ENCODE results near the gene PCYT2. TPM values are rescaled to one million over a fixed set of nuclear protein-coding genes. Genes with fewer than 3 reads are reported as not detected.

Gene PCYT2
- total and polyA plus RNA-seq, 8 donors = 9.0 to 35.3 (median 17.7) TPM

- no peak for FAIRE-seq
- no peaks in the 10 kb centered on the region for H3K9me3 ChIP-seq
- H3K4me3 ChIP-seq = no peak overlapping the region
- no peak overlapping the region for H3K27ac ChIP-seq
- intact Hi-C loops (cut with DNase I) = loop anchor here in 1 of 3 donors (10.0 kb wide), 1 partner anchor 57 kb away; no protein-coding TSS in a partner anchor
- TF ChIP-seq CTCF (IDR thresholded peaks at IDR 0.05) = no peak
- H3K36me3 ChIP-seq = no peaks in the 10 kb centered on the region
- WGBS, 2 donors = 76 to 85% methylated on average over 19 of the region's 19 CpGs
- no peak for ATAC-seq
- peaks cover 5 to 11% (median 5%) of the 10 kb centered on the region in 3 donors for H3K4me1 ChIP-seq
- no peak for DNase-seq
- H3K27me3 ChIP-seq = peaks cover 0 to 9% (median 5%) of the 10 kb centered on the region in 4 donors
Observed at GRCh38 chr17:81957691-81958432, 46.7 kb upstream of the PCYT2 start.

- no peak for TF ChIP-seq CTCF (IDR thresholded peaks at IDR 0.05)
- ATAC-seq = no peak
- no peaks in the 10 kb centered on the region for H3K36me3 ChIP-seq
- no peak overlapping the region for H3K27ac ChIP-seq
- no peaks in the 10 kb centered on the region for H3K9me3 ChIP-seq
- H3K27me3 ChIP-seq = peaks cover 0 to 9% (median 5%) of the 10 kb centered on the region in 4 donors
- intact Hi-C loops (cut with DNase I) = loop anchor here in 1 of 3 donors (10.0 kb wide), 1 partner anchor 58 kb away; no protein-coding TSS in a partner anchor
- 83 to 85% methylated on average over 45 of the region's 45 CpGs for WGBS, 2 donors
- H3K4me3 ChIP-seq = no peak overlapping the region
- no peak for FAIRE-seq
- peaks cover 5 to 11% (median 5%) of the 10 kb centered on the region in 3 donors for H3K4me1 ChIP-seq
- DNase-seq = peak in 1 of 6 donors; percentile 63
Observed at GRCh38 chr17:81956607-81957589, 45.7 kb upstream of the PCYT2 start.

GRCh38 chr17:81955756-81956544 lies 44.8 kb upstream of the PCYT2 start:
- Histone ChIP-seq H3K4me3 (no peak overlapping the region), H3K27ac (no peak overlapping the region), H3K9me3 (no peaks in the 10 kb centered on the region), H3K4me1 (peaks cover 5 to 11% (median 5%) of the 10 kb centered on the region in 3 donors), H3K36me3 (no peaks in the 10 kb centered on the region), H3K27me3 (peaks cover 0 to 9% (median 5%) of the 10 kb centered on the region in 4 donors)
- TF ChIP-seq CTCF (IDR thresholded peaks at IDR 0.05) = no peak
- FAIRE-seq = no peak
- WGBS, 2 donors = 60 to 69% methylated on average over 11 to 13 of the region's 13 CpGs
- peak in 1 of 6 donors; percentile 26 for DNase-seq
- intact Hi-C loops (cut with DNase I) = loop anchor here in 1 of 3 donors (10.0 kb wide), 1 partner anchor 59 kb away; no protein-coding TSS in a partner anchor
- ATAC-seq = no peak

- intact Hi-C loops (cut with DNase I) = loop anchor here in 1 of 3 donors (10.0 kb wide), 1 partner anchor 60 kb away; no protein-coding TSS in a partner anchor
- DNase-seq (peak in 1 of 6 donors; percentile 54), FAIRE-seq (no peak), ATAC-seq (no peak)
- peaks cover 0 to 5% (median 3%) of the 10 kb centered on the region in 4 donors for H3K27me3 ChIP-seq
- no peak overlapping the region for H3K27ac ChIP-seq
- no peak for TF ChIP-seq CTCF (IDR thresholded peaks at IDR 0.05)
- no peak overlapping the region for H3K4me3 ChIP-seq
- no peaks in the 10 kb centered on the region for H3K36me3 ChIP-seq
- H3K4me1 ChIP-seq = peaks cover 1 to 7% (median 3%) of the 10 kb centered on the region in 3 donors
- WGBS, 2 donors = 89% methylated on average over 25 to 26 of the region's 26 CpGs
- no peaks in the 10 kb centered on the region for H3K9me3 ChIP-seq
Observed at GRCh38 chr17:81955058-81955681, 44.0 kb upstream of the PCYT2 start.
